Heart right ventricle (tissue), 16 donors: ENCODE results near the gene COL15A1. TPM values are rescaled to one million over a fixed set of nuclear protein-coding genes. Genes with fewer than 3 reads are reported as not detected.

Experiments
- ATAC-seq, 8 donors: fragments of 200-7000 bp; cut with Tn5 transposase; one replicate each; pipeline ENCODE4 v1.9.1; 2020; ENCODE audit warnings: mild to moderate bottlenecking in 8 of 8, moderate library complexity in 8 of 8, moderate number of reproducible peaks in 1 of 8
- DNase-seq, 2 donors: peaks; one replicate each; pipeline ENCODE4 v3.0.0-alpha.2; 2020
- H3K27ac ChIP-seq, 10 donors: fragments of 200-600 bp; sonication (generic) in 2 of 10; one replicate each; pipeline versions ENCODE4 v1.5.0 to v1.8.0; 2020 to 2022; ENCODE audit warnings: mild to moderate bottlenecking in 3 of 10
- H3K27me3 ChIP-seq, 7 donors: fragments of 200-600 bp; one replicate each; pipeline ENCODE4 v1.8.0; 2021 to 2022; ENCODE audit warnings: mild to moderate bottlenecking in 2 of 7
- H3K36me3 ChIP-seq, 9 donors: fragments of 200-600 bp; sonication (generic) in 1 of 9; one replicate each; pipeline versions ENCODE4 v1.5.0 to v1.8.0; 2020 to 2022; ENCODE audit warnings: mild to moderate bottlenecking in 2 of 9
- H3K4me1 ChIP-seq, 9 donors: fragments of 200-600 bp; sonication (generic) in 1 of 9; one replicate each; pipeline versions ENCODE4 v1.5.0 to v1.8.0; 2020 to 2022; ENCODE audit warnings: mild to moderate bottlenecking in 4 of 9
- H3K4me3 ChIP-seq, 10 donors: fragments of 200-600 bp; sonication (generic) in 2 of 10; one replicate each; pipeline versions ENCODE4 v1.5.0 to v1.8.0; 2020 to 2022; ENCODE audit warnings: mild to moderate bottlenecking in 7 of 10, moderate library complexity in 2 of 10
- H3K9me3 ChIP-seq, 11 donors: fragments of 200-600 bp in 10 of 11; sonication (generic) in 2 of 11; one replicate each; pipeline versions ENCODE4 v1.5.0 to v1.8.0; 2013 to 2022; ENCODE audit warnings: mild to moderate bottlenecking in 2 of 11, control low read depth in 1 of 11, moderate library complexity in 1 of 11
- CTCF ChIP-seq, 9 donors: fragments of 200-600 bp; sonication (generic) in 2 of 9; IDR thresholded peaks; one replicate each; pipeline versions ENCODE4 v1.5.0 to v1.8.0; 2021 to 2022; ENCODE audit warnings: antibody characterized with exemption in 9 of 9, mild to moderate bottlenecking in 5 of 9, moderate library complexity in 1 of 9
- WGBS, 2 donors: extraction: QIAGEN DNeasy Blood & Tissue Kit; methylation state at CpG; one replicate each; pipeline ENCODE4 v1.1.7; 2013; ENCODE audit warnings: inconsistent platforms in 1 of 2; 5-methylcytosine and 5-hydroxymethylcytosine counted together
- intact Hi-C, 10 donors: fragments of 100-400 bp; cut with DNase I; formaldehyde crosslinking; loops; one replicate each; pipeline versions ENCODE4 v1.11.1 to v1.14.2; 2022
- polyA plus RNA-seq, 2 donors: library from polyadenylated mRNA; stranded (reverse); fragments of 200-250 nt; gene quantifications; one replicate each; pipeline ENCODE4 v1.2.3, GENCODE V29; 2013
- total RNA-seq, 10 donors: library from RNA; stranded (reverse); fragmentation: NEBNext Ultra II Directional in 3 of 10; extraction: Animal tissue kit (Norgen Biotek cat#: 25700) in 3 of 10; gene quantifications; one replicate each; pipeline versions ENCODE4 v1.2.1 to v1.2.4, GENCODE V29; 2021 to 2023
- donor health status: Arrhythmogenic right ventricular cardiomyopathy.
- donor health status: ischemic (EF 13 %, LVEDD 7.1; RV severe dilation, severe dysfunction).
- donor health status: healthy with polysubstance abuse.
- donor health status: DM: no; HTN: yes; CAD: no.
- donor health status: DM: no; HTN: no; CAD: no.
- donor health status: ischemic (EF 25% LVEDD 6.9; RV normal size, moderate dysfunction).
- donor health status: ischemic (EF 25% LVEDD 5.7; RV mildly dilated, moderate dysfunction).
- donor health status: healthy.
- donor health status: DM: yes; HTN: yes; CAD: no.
- donor health status: Ischemic cardiomyopathy.
- donor health status: ischemic (EF 35%, LVEDD 5.7; RV mildly dilated, moderate dysfunction).
- donor health status: nonischemic (EF 11% LVEDD 7.7; RV severe dilation, severe dysfunction).
- donor health status: DM: yes; HTN: yes; CAD: no.
- donor health status: PGD.
- donor health status: ischemic (EF 29% LVEDD 5.4; RV normal size, mild dysfunction).
- donor health status: nonischemic (EF 23%, LVEDD 6.1; RV moderate dilation, normal function).

The COL15A1 gene
- total and polyA plus RNA-seq, 12 donors = 25.6 to 64.8 (median 51.0) TPM

GRCh38 chr9:99101271-99101670 lies 157.6 kb downstream of the COL15A1 start:
- no peak overlapping the region for H3K27ac ChIP-seq
- ATAC-seq (no peak), DNase-seq (no peak)
- H3K4me1 ChIP-seq = peaks cover 0 to 25% (median 20%) of the 10 kb centered on the region in 9 donors
- 94 to 96% methylated on average over 5 of the region's 5 CpGs for WGBS, 2 donors
- intact Hi-C loops = loop anchor here in 1 of 10 donors (10.0 kb wide), 1 partner anchor 96 kb away; no protein-coding TSS in a partner anchor
- no peak for TF ChIP-seq CTCF (IDR thresholded peaks at IDR 0.05)
- H3K27me3 ChIP-seq = no peaks in the 10 kb centered on the region
- peaks cover 0 to 8% (median 0%) of the 10 kb centered on the region in 11 donors for H3K9me3 ChIP-seq
- H3K4me3 ChIP-seq = no peak overlapping the region
- no peaks in the 10 kb centered on the region for H3K36me3 ChIP-seq

GRCh38 chr9:99101812-99102211 lies 158.1 kb downstream of the COL15A1 start:
- ATAC-seq (no peak), DNase-seq (no peak)
- TF ChIP-seq CTCF (IDR thresholded peaks at IDR 0.05) = no peak
- intact Hi-C loops = loop anchor here in 1 of 10 donors (10.0 kb wide), 1 partner anchor 97 kb away; no protein-coding TSS in a partner anchor
- H3K9me3 ChIP-seq = peaks cover 0 to 8% (median 0%) of the 10 kb centered on the region in 11 donors
- H3K27ac ChIP-seq = no peak overlapping the region
- WGBS, 2 donors = 95 to 97% methylated on average over 2 of the region's 2 CpGs
- H3K4me1 ChIP-seq = peaks cover 4 to 28% (median 22%) of the 10 kb centered on the region in 9 donors
- no peaks in the 10 kb centered on the region for H3K36me3 ChIP-seq
- no peaks in the 10 kb centered on the region for H3K27me3 ChIP-seq
- H3K4me3 ChIP-seq = no peak overlapping the region

GRCh38 chr9:99103054-99103895 lies 159.6 kb downstream of the COL15A1 start:
- WGBS, 2 donors = 65 to 71% methylated on average over 11 of the region's 11 CpGs

More at GRCh38 chr9:99103054-99103895, 159.6 kb downstream of the COL15A1 start:
- DNase-seq = no peak
- H3K4me1 ChIP-seq = peaks cover 6 to 43% (median 36%) of the 10 kb centered on the region in 9 donors
- H3K27me3 ChIP-seq = no peaks in the 10 kb centered on the region
- peak overlapping the region in 5 of 10 donors; percentile 61 to 95 (median 75) for H3K4me3 ChIP-seq
- H3K36me3 ChIP-seq = no peaks in the 10 kb centered on the region
- H3K27ac ChIP-seq = peak overlapping the region; percentile 36 to 96 (median 87)
- peak in 1 of 8 donors; percentile 4 for ATAC-seq
- peaks cover 0 to 8% (median 0%) of the 10 kb centered on the region in 11 donors for H3K9me3 ChIP-seq
- intact Hi-C loops = loop anchor here in 1 of 10 donors (10.0 kb wide), 1 partner anchor 98 kb away; no protein-coding TSS in a partner anchor
- TF ChIP-seq CTCF (IDR thresholded peaks at IDR 0.05) = no peak
